ENCODE results near the gene FGFRL1.
"Not testable (repeated sequence)": the region's sequence is repeated elsewhere in the genome, so short reads cannot be mapped to it uniquely, and the experiment has no call there.

Gene FGFRL1

DNA sequence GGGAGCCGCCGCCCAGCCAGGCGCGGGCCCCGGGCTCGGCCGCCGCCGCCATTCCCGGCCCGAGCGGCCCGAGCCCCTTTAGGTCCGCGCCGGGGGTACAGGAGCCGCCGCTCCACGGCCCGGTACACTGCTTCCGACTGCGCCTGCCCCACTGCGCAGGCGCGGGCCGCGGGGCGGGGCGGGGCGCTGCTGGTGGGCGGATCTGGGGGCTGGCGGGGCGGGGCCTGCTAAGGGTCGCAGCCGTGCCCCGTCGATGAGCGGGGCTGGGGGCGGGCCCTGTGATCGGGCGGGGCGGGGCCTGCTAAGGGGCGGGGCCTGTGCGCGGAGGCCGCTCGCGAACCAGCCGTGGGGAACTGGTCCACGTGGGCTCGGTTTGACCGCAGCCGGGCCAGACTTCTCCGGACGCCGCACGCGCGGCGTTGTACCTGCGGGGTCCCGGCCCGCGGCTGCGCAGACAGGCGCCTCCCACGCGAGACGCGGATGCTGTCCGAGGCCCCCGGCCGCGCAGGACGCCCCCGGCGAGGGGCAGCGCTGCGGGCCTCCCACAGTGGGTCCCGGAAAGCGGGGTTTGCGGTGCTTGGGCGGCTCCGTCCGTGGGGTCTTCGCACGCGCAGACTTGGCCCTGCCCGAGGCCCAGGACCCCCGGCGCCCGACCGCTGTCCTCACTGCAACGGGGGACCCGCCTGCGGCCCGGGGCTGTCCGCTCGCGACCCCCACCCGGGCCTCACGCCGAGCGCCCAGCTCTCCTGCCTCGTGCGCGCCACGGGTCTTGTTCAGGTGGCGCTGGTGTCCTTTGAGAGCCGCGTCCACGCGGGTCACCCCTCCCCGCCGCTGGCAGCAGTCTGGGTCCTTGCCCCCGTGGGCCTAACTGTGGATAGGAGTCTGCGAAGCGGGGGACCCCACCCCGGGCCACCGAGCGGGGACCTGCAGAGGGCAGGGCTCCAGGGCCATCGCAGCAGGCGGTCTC is 37.7 kb upstream of the FGFRL1 start, which contains the start of gene DGKQ:
Gene DGKQ (minus strand): TSS at position 139 of the 967 bp plus-strand sequence. CDS start 87 bp downstream, at position 52.
- no peak for DNase-seq

DNA sequence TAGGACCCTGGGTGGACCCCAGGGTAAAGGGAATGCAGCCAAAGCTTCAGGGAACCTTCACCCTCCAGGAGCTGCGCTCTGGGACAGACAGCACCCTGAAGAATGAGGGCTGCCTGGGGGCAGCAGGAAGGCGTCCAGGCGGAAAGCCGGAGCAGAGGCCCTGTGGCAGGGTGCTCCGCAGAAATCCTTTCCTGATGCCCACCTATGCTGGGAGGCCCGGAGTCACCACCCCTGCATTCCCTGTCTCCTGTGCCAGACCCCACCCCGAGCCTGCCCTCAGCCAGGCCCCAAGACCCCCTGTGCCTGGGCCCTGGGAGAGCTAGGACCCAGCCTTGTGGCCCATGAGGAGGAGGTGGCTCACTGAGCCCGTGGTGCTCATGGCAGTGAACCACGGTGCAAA is 36.8 kb upstream of the FGFRL1 start:
- no peak for DNase-seq

DNA sequence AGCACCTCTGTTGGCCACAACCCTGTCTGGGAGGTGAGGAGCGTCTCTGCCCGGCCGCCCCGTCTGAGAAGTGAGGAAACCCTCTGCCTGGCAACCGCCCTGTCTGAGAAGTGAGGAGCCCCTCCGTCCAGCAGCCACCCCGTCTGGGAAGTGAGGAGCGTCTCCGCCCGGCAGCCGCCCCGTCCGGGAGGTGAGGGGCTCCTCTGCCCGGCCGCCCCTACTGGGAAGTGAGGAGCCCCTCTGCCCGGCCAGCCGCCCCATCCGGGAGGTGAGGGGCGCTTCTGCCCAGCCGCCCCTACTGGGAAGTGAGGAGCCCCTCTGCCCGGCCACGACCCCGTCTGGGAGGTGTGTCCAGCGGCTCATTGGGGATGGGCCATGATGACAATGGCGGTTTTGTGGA is 35.4 kb upstream of the FGFRL1 start:
- DNase-seq: not testable (repeated sequence)

DNA sequence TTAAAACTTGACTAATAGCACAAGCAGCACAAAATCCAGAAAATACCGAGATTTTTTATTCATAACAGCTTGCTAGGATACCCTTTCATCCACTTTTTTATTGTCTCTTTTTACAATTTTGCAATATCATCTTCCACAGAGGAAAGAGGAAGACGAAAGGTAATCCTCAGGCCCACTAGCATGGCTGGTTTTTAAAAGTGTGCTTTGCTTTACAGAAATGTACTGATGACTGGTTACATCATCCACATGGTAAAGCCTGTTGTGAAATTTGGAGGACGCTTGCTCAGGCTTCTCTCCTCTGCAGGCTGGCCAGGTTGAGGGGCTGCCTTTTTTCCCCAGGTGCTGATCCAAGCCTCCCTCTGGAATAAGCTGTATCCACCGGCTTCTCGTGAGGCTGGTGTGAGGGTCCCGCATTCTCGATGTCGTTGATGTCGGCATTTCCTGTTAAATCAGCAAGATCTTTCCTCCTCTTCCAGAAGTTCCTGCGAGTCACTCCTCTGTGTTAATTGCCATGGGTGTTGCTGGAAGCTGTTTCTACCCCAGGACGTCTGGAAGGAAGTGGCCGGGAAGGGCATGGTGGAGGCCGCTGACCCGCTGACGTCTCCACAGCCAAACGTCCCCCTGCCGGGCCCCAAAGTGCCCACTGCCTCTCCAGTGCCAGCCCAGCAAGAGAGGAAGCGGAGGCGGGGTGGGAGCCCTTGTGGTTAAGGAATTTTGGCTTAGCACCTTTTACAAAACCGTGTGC is 32.3 kb upstream of the FGFRL1 start:
- DNase-seq: no peak

DNA sequence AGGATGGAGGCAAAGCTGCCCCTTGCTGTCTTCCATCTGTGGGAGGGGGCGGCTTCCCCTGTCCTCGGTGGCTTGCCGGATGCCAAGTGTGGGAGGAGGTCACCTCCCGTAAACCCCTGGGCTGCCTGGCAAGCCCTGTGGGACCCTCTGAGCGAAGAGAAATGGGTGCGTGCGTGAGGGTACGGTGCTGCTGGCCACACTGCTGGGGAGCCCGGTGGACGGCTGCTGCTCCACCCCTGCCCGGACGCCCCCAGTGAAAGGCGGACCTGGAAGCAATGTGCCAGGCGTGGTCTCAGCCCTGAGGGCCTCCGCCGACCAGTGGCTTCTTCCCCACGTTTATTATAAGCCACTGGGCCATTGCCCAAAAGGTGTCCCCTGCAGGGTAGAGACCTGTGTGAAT is 29.1 kb upstream of the FGFRL1 start:
- DNase-seq: no peak

DNA sequence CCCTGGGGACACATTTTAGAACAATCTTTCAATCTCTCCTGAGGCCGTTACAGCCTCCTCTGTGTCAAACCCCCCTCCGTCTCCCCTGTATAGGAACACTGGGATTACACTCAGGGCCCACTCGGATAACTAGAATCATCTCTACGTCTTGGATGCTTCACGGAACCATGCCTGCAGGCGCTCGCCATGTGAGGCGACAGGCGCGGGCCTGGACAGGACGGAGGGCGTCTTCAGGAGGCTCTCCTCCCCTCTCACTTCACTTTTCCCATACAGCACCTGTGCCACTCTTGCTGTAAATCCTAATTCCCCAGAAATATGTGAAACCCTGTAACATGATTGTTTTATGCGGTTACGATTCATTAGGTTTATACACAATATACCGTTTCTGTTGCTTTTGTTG is 28.6 kb upstream of the FGFRL1 start:
- no peak for DNase-seq

DNA sequence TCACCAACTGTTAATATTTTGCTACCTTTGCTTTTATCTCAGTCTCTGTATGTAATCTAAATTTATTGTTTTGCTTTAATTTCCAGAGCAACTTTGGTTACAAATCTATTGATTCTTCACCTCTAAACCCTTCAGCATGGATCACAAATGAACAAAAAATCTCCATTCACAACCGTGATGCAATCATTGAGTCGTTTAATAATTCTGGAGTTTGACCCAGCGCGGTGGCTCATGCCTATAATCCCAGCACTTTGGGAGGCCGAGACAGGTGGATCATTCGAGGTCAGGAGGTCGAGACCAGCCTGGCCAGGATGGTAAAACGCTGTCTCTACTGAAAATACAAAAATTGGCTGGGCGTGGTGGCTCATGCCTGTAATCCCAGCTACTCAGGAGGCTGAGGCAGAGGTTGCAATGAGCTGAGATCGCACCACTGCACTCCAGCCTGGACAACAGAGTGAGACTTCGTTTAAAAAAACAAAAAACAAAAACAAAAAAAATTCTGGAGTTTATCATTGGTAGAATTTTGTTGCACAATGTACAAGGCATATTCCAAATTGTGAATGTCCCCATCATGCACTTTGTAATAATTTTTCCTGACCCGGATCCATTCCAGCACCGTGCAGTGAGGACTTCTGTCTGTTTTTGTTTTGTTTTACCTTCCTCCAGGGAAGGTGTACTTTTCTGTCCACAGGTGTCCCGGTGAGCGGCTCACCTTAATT is 26.9 kb upstream of the FGFRL1 start:
- DNase-seq: no peak

DNA sequence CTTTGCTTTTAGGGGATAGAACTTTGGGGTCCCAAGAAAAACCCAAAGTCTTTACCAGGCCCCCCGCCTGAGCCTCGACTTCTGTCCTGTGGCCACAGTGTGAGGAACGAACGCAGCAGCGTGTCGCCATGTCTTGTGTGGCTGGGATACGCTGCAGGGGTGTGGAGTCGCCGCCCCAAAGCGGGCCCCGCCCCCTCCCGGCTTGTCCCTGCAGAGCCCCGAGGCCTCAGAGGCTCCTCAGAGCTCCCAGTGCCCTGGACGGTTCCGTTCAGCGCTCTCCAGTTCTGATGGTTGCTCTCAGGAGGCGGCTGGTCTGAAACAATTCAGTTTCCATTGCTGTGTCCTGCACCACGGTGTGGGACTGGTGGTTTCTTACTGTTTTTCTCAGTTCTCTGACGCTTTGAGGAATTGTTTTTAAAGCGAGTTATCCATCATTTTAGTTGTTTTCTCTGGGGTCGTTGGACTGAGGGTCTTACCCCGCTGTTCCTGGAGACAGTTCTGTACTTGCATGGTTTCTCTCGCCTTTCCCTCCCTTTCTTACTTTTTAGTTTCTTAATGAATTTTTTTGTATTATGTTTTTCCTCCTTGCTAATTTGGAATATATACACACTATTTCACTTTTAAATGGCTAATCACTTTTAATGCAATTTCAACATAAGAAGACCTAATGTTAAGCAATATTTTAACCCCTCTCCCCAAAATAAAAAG is 26.1 kb upstream of the FGFRL1 start:
- DNase-seq: no peak

DNA sequence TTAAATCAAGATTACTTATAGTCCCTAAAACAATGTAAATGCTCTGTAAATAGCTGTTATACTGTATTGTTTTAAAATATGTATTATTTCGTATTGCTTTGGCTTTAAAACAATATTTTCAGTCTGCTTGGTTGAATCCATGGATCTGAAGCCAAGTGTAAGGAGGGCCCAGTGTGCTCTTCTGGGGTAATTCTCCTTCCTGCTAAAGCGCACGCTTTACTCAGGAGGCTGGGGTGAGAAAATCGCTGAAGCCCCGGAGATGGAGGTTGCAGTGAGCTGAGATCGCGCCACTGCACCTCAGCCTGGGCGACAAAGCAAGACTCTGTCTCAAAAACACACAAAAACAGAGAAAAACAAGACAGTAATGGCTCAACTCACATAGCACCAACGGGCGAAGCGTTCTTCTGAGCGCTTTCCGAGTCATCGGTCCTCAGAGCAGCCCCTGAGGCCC is 25.0 kb upstream of the FGFRL1 start:
- DNase-seq: no peak

DNA sequence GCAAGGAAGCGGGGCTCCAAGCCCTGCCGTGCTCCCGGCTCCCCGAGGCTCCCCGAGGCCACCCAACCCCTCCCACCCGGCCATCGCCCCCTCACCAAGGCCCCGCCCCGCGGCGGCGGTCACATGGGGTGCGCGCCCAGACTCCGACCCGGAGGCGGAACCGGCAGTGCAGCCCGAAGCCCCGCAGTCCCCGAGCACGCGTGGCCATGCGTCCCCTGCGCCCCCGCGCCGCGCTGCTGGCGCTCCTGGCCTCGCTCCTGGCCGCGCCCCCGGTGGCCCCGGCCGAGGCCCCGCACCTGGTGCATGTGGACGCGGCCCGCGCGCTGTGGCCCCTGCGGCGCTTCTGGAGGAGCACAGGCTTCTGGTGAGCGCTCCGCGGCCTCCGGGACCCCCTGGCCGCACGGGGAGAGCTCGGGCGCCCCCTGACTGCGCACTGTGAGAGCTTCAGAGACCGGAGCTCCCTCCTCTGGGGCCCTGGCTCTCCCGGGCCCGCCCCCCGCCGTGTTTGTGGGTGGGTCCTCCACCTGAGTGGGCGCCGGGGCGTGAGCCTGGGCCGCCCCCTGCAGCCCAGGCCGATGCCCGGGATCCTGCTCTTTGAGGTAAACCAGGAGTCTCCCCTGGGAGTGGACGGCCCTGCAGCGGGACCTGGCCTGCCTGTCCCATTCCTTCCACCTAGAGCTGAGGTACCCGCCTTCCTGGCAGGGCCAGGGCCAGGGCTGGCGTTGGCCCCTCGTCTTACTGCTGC is 24.4 kb upstream of the FGFRL1 start, which contains the start of gene IDUA:
Gene IDUA (plus strand): TSS at position 166 of the 745 bp plus-strand sequence. CDS start 41 bp downstream, at position 207.
- peak; percentile 14 for DNase-seq

DNA sequence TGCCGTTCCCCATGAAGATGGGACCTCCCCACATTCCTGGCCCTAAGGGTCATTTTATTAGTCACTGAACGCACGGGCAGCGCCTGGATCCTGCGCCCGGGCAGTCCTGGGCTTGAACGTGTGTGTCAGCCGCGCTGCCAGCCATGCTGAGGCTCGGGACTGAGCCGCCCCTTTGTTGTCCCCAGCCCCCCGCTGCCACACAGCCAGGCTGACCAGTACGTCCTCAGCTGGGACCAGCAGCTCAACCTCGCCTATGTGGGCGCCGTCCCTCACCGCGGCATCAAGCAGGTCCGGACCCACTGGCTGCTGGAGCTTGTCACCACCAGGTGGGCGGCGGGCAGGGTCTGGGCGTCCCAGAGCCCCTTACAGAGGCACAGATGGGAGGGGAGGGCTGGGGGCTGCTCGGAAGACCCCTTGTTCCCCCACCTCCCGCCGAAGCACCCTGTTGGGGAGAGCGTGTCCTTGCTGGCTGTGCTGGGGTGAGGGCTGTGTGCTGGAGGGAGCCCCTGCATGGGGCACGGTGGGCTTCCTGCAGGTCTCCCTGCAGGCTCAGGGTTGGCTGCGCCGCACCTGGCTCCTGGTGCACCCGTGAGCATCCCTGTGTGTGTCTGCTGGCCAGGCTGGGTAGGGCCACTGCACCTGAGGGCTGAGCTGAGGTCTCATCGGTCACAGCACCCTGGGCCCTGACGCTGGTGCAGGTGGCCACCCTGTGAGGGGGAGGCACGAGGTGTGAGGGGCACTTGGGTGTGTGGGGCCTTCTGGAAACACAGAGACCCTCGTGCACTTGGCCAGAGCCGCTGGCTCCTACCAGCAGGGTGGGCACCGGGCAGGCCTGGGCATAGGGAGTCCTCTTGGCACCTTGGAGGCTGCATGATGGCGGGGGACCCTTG is 23.6 kb upstream of the FGFRL1 start:
- no peak for DNase-seq

DNA sequence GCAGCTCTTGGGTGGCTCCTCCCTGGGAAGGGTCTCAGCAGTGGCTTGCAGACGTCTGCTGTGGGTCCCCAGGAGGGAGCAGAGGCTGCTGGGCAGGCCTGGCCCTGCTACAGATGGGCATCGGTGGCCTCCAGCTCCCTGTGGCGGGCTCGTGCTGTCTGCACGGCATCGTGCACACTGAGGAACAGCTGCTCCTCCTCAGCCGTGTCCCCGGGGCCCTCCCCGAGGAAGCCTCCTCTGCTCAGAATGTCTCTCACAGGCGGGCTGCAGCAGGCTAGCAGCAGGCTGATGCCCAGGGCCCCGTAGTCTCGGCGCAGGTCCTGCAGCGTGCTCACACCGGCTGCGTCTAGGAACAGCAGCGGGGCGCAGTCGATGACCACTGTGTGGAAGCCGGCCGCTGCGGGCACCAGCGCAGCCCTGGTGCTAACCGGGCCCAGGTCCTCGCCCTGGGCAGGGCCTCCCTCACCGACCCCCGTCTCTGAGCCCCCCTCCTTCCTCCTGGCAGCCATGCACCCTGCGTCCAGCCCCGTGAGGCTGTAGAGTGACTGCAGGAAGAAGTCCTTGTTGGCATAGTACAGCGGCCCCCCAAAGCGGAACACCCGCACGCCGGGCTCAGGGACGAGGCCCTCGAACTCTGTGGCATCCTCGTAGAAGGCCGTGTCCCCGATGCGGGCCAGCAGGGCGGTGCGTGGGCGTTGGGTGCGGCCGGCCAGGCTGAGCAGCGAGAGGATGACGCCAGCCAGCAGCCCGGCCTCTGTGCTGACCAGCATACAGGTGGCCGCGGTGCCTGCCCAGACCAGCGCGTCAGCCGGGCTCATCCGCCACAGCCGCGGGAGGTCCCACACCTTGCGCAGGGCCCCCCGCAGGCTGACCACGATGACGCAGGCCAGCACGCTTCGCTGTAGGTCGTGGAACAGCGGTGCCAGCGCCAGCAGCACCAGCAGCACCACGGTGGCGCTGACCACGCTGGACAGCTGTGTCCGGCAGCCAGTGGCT is 22.4 kb upstream of the FGFRL1 start:
- DNase-seq: no peak

DNA sequence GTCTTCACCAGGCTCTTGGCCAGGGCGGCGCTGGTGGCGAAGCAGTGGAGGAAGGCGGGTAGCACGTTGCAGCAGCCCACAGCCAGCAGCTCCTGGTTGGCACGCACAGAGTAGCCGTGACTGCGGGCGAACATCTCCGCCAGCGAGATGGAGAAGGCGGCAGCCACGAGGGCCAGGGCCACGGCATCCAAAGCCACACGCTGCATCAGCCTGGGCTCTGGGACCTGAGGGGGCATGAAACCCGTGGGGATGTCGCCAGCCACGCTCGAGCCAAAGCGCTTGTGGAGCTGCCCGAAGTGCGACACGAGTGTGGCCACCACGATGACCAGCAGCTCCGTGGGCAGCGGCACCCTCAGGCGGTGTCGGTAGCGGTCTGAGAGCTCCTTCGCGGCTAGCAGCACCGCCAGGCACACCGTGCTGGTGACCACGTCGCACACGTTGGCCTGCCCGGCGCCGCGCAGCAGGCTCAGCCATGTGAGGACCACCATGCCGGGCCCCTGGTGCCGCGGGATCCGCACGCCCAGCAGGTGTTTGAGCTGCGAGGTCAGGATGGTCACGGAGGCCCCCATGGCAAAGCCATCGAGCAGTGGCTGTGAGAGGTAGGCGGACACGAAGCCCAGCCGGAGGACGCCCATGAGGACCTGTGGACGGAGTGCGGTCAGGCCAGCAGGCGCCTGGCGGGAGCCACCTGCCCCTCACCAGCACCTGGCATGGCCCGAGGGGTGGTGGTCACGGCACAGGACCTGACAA is 21.5 kb upstream of the FGFRL1 start:
- DNase-seq: no peak

DNA sequence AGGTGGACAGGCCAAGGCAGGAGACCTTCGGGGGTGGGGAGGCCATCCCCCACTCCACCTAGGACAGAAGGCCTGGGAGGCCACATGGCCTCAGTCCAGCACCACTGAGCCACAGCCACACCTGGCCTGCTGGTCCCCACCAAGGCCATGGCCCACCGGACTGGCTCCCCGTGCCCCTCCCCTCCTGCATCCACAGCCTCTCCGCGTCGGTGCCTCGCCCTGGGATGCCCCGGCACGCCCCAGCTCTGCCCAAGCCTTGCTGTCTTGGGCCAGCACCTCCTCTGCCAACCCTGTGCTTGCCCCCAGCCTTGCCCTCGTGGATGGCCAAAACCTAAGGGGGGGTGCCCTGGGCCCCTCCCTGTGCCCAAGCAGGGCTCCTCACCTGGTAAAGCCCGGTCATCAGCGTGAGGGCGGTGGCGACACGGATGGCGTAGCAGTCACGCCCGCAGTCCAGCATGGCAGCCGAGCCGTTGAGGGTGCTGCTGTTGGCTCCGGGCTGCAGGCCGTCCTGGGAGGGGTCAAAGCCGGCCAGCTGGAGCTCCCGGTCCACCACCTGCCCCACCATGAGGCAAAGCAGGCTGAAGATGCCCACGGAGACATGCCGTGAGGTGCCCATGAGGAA is 20.6 kb upstream of the FGFRL1 start:
- DNase-seq: no peak

DNA sequence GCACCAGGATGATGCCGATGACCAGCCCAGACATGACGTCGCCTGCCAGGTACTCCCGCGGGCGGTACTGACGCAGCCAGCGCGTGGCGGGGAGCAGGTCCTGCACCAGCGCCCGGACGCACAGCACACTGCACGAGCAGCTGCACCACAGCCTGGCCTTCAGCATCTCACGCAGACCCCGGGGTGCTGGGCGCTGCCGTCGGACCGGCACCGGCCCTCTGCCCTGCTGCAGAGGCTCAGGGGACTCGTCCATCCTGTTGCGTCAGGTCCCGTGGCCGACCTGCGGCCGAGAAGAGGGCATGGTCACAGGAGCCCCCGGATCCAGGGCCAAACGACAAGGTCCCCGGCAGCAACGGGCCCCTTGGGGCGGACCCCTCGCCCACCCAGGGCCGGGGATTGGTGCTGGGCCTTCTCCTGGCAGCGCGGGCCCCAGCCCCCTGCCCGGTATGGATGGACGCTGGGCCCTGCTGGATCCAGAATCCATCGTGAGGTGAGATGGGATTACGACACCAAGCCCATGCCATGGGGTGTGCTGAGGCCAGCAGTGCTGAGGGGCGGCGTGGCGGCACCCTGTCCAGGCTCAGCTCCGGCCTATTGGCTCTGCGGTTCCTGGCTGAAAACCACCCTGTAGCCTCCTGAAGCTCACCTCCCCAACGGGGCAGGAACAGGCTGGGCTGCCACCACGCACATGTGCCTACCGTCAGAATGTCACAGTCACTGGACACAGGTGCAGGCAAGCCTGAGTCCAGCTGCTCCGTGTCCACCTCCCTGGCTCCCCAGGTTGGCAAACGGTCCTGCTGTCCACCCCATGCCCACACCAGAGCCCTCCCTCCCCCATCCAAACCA is 19.8 kb upstream of the FGFRL1 start:
- no peak for DNase-seq

DNA sequence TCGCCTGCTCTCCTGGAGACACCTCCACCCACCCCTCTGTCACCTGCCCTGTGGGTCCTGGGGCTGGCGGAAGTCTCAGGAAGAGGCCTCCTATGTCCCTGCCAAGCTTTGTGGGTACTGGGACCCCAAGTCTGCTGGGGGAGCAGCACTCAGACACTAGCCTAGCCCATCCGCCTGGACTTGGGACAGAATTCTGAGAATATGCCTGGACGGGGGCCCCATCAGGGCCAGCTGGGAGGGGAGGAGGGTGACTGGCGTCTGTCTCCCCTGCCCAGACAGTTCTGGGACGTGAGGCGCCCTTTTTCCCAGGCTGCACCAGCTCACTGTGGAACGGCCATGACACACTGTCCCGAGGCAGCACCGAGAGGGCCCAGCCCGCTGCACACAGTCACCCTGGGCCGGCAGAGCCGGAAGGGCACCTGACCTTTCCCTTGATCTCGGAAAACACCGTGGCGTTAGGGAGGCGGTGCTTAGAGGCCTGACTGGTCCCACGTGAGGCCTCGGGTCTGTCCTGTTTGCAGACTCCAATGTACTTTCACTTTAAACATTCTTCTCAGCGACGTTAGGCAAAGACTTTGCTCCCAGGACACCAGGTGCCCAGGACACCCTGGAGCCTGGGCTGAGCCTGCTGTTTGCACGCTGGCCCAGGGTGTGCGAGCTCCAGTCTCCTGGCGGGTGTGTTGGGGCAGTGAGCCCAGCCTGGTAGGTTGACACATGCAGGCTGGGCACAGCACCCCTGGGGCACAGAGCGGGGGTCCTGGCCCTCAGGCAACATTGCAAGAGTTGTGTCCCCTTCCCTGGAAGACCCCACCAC is 18.9 kb upstream of the FGFRL1 start:
- no peak for DNase-seq

Data from DMS79 (cell line).